ENCODE measurements around the gene FZR1.
"Not testable (repeated sequence)": the region's sequence is repeated elsewhere in the genome, so short reads cannot be mapped to it uniquely, and the experiment has no call there.

The FZR1 gene

GRCh38 chr19:3563709-3564524 is 57.8 kb downstream of the FZR1 start:
- intact Hi-C loops (cut with DNase I), result no loop called here
- DNase-seq, result no peak

GRCh38 chr19:3565139-3565538 is 59.0 kb downstream of the FZR1 start:
- DNase-seq, result no peak
- intact Hi-C loops (cut with DNase I), result no loop called here

- DNase-seq; intact Hi-C loops (cut with DNase I): not testable (repeated sequence)
Observed at GRCh38 chr19:3570042-3570441, 63.9 kb downstream of the FZR1 start.

GRCh38 chr19:3570606-3571011 is 64.5 kb downstream of the FZR1 start:
- DNase-seq, result peak in 4 of 10 donors; percentile 51 to 94 (median 61)

GRCh38 chr19:3572132-3572854 is 66.2 kb downstream of the FZR1 start:
- peak; percentile 99 to 100 (median 100) for DNase-seq
- intact Hi-C loops (cut with DNase I), result loop anchor here (1.0 kb wide), 1 partner anchor 15 kb away; the partner anchor contains the start of gene MFSD12

More at GRCh38 chr19:3570606-3571011, 64.5 kb downstream of the FZR1 start:
- intact Hi-C loops (cut with DNase I), result no loop called here

- intact Hi-C loops (cut with DNase I), result loop anchor here (1.0 kb wide), 1 partner anchor 16 kb away; the partner anchor contains the start of gene MFSD12
- DNase-seq, result no peak
Observed at GRCh38 chr19:3572855-3573161, 66.7 kb downstream of the FZR1 start, which contains the start of gene HMG20B. HMG20B (plus strand) TSS chr19:3572944; CDS start chr19:3573310, 366 bp downstream.

- no peak for DNase-seq
- intact Hi-C loops (cut with DNase I), result no loop called here
Observed at GRCh38 chr19:3573162-3573857, 67.2 kb downstream of the FZR1 start.

- intact Hi-C loops (cut with DNase I), result no loop called here
- peak in 8 of 10 donors; percentile 40 to 96 (median 63) for DNase-seq
Observed at GRCh38 chr19:3573858-3574637, 67.9 kb downstream of the FZR1 start.

- intact Hi-C loops (cut with DNase I), result no loop called here
- DNase-seq, result peak in 6 of 10 donors; percentile 44 to 94 (median 62)
Observed at GRCh38 chr19:3575260-3575741, 69.2 kb downstream of the FZR1 start.

- intact Hi-C loops (cut with DNase I), result no loop called here
- peak in 1 of 10 donors; percentile 55 for DNase-seq
Observed at GRCh38 chr19:3575949-3576673, 70.0 kb downstream of the FZR1 start.

- DNase-seq, result peak; percentile 45 to 97 (median 67)
- intact Hi-C loops (cut with DNase I), result no loop called here
Observed at GRCh38 chr19:3576696-3577443, 70.8 kb downstream of the FZR1 start.

GRCh38 chr19:3577723-3578344 is 71.7 kb downstream of the FZR1 start:
- DNase-seq, result peak in 1 of 10 donors; percentile 83
- intact Hi-C loops (cut with DNase I), result no loop called here

GRCh38 chr19:3578390-3578789 is 72.3 kb downstream of the FZR1 start:
- intact Hi-C loops (cut with DNase I), result no loop called here
- DNase-seq, result peak in 1 of 10 donors; percentile 81

- intact Hi-C loops (cut with DNase I), result no loop called here
- DNase-seq, result no peak
Observed at GRCh38 chr19:3580156-3580934, 74.2 kb downstream of the FZR1 start.

- intact Hi-C loops (cut with DNase I); DNase-seq: not testable (repeated sequence)
Observed at GRCh38 chr19:3581792-3582191, 75.7 kb downstream of the FZR1 start.

- DNase-seq; intact Hi-C loops (cut with DNase I): not testable (repeated sequence)
Observed at GRCh38 chr19:3584036-3584802, 78.1 kb downstream of the FZR1 start.
